ENCODE measurements around the gene ETHE1. TPM values are rescaled to one million over a fixed set of nuclear protein-coding genes. Genes with fewer than 3 reads are reported as not detected.

ETHE1 gene
- total RNA-seq, 1 donor: 52.1 TPM

DNA sequence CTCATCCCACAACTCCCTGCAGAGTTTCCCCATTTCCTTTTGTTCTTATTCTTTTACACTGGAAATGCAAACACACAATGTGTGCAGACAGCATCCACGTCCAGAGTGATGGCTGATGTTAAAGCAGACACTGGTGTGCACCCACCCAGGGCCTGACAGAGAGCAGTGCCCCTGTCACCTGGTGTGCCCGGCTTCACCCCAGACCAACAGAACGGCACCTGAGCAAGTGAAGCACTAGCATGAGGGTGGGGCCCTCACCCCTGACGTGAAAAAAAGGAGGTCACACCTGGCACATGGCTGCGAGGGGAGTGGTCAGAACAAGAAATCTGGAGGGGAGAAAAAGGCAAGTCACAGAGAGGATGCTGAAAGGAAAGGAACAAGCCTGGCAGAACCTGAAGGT is 18.3 kb upstream of the ETHE1 start:
- no peak overlapping the region for H3K4me3 ChIP-seq (ENCODE audit: insufficient read depth, low read length)
- no peak overlapping the region for H2AFZ ChIP-seq (ENCODE audit: low read length)
- no peaks in the 10 kb centered on the region for H3K79me2 ChIP-seq (ENCODE audit: insufficient read depth, low read length)
- peaks cover 42% of the 10 kb centered on the region for H3K36me3 ChIP-seq (ENCODE audit: insufficient read depth, low read length)
- H3K9me3 ChIP-seq (ENCODE audit: low read depth, low read length): no peaks in the 10 kb centered on the region
- DNase-seq (ENCODE audit: insufficient read length, low spot score, missing footprints): peak; percentile 25
- H3K27ac ChIP-seq (ENCODE audit: low read depth, low read length): no peak overlapping the region
- H3K27me3 ChIP-seq (ENCODE audit: insufficient read depth, low read length): no peaks in the 10 kb centered on the region
- no peaks in the 10 kb centered on the region for H3K4me1 ChIP-seq (ENCODE audit: insufficient read depth, low read length)
- no peaks in the 10 kb centered on the region for H4K20me1 ChIP-seq (ENCODE audit: insufficient read depth, low read length)
- no peak overlapping the region for H3K4me2 ChIP-seq (ENCODE audit: insufficient read depth, low read length)
- TF ChIP-seq, protein P1, sequence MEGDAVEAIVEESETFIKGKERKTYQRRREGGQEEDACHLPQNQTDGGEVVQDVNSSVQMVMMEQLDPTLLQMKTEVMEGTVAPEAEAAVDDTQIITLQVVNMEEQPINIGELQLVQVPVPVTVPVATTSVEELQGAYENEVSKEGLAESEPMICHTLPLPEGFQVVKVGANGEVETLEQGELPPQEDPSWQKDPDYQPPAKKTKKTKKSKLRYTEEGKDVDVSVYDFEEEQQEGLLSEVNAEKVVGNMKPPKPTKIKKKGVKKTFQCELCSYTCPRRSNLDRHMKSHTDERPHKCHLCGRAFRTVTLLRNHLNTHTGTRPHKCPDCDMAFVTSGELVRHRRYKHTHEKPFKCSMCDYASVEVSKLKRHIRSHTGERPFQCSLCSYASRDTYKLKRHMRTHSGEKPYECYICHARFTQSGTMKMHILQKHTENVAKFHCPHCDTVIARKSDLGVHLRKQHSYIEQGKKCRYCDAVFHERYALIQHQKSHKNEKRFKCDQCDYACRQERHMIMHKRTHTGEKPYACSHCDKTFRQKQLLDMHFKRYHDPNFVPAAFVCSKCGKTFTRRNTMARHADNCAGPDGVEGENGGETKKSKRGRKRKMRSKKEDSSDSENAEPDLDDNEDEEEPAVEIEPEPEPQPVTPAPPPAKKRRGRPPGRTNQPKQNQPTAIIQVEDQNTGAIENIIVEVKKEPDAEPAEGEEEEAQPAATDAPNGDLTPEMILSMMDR (IDR thresholded peaks at IDR 0.05; ENCODE audit: extremely low read depth, low read depth, low read length): no peak

DNA sequence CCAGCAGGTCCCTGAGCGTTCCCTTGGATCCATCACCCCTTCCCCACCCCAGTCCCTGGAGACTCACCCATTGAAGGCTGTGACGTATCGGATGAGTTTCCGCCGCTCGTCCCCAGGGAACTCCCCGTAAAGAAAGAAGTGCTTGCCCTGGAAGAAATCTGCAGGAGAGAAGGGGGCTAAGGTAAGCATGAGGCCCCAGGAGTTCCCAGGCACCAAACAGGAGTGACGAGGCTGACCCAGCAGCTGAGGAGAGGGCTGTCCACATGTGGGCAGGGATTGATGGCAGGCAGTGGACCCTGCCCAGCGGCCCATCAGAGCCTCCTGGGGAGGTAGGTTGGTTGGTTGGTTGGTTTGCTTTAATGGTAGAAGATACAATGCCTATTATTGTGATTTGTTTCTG is 17.1 kb upstream of the ETHE1 start:
- Histone ChIP-seq H3K36me3 (ENCODE audit: insufficient read depth, low read length) (peaks cover 41% of the 10 kb centered on the region), H3K4me3 (ENCODE audit: insufficient read depth, low read length) (no peak overlapping the region), H3K4me2 (ENCODE audit: insufficient read depth, low read length) (no peak overlapping the region), H3K9me3 (ENCODE audit: low read depth, low read length) (no peaks in the 10 kb centered on the region), H3K79me2 (ENCODE audit: insufficient read depth, low read length) (no peaks in the 10 kb centered on the region), H3K27ac (ENCODE audit: low read depth, low read length) (no peak overlapping the region), H4K20me1 (ENCODE audit: insufficient read depth, low read length) (no peaks in the 10 kb centered on the region), H3K4me1 (ENCODE audit: insufficient read depth, low read length) (no peaks in the 10 kb centered on the region), H2AFZ (ENCODE audit: low read length) (no peak overlapping the region), H3K27me3 (ENCODE audit: insufficient read depth, low read length) (no peaks in the 10 kb centered on the region)
- peak; percentile 8 for DNase-seq (ENCODE audit: insufficient read length, low spot score, missing footprints)
- TF ChIP-seq, protein P1 (IDR thresholded peaks at IDR 0.05; ENCODE audit: extremely low read depth, low read depth, low read length): no peak

DNA sequence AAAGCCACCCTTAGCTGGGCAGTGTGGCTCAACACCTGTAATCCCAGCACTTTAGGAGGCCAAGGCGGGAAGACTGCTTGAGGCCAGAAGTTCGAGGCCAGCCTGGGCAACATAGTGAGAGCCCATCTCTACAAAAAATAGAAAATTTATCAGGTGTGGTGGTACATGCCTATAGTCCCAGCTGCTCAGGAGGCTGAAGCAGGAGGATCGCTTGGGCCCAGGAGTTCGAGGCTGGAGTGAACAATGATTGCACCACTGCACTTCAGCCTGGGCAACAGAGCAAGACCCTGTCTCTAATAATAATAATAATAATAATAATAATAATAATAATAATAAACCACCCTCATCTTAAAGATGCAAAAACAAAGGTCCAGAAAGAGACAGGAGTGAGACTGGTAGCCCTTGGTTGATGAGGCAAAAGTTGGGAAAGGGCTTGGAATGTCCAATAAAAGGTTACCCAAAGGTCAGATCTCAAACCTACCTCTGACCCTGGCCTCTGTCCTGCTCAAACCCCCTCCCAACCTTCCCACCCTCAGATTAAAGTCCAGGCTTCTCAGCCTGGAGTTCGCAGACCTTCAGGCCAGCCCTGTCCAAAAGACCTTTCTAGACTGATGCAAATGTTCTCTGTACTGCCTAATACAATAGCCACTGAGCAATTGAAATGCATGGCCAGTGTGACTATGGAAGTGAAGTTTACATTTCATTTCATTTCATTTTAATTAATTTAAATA is 15.1 kb upstream of the ETHE1 start:
- no peaks in the 10 kb centered on the region for H3K27me3 ChIP-seq (ENCODE audit: insufficient read depth, low read length)
- no peaks in the 10 kb centered on the region for H4K20me1 ChIP-seq (ENCODE audit: insufficient read depth, low read length)
- no peaks in the 10 kb centered on the region for H3K79me2 ChIP-seq (ENCODE audit: insufficient read depth, low read length)
- H3K4me3 ChIP-seq (ENCODE audit: insufficient read depth, low read length): no peak overlapping the region
- H3K4me2 ChIP-seq (ENCODE audit: insufficient read depth, low read length): no peak overlapping the region
- no peak overlapping the region for H2AFZ ChIP-seq (ENCODE audit: low read length)
- DNase-seq (ENCODE audit: insufficient read length, low spot score, missing footprints): no peak
- no peaks in the 10 kb centered on the region for H3K9me3 ChIP-seq (ENCODE audit: low read depth, low read length)
- H3K4me1 ChIP-seq (ENCODE audit: insufficient read depth, low read length): no peaks in the 10 kb centered on the region
- H3K27ac ChIP-seq (ENCODE audit: low read depth, low read length): no peak overlapping the region
- peaks cover 56% of the 10 kb centered on the region for H3K36me3 ChIP-seq (ENCODE audit: insufficient read depth, low read length)
- TF ChIP-seq, protein P1 (IDR thresholded peaks at IDR 0.05; ENCODE audit: extremely low read depth, low read depth, low read length): no peak

DNA sequence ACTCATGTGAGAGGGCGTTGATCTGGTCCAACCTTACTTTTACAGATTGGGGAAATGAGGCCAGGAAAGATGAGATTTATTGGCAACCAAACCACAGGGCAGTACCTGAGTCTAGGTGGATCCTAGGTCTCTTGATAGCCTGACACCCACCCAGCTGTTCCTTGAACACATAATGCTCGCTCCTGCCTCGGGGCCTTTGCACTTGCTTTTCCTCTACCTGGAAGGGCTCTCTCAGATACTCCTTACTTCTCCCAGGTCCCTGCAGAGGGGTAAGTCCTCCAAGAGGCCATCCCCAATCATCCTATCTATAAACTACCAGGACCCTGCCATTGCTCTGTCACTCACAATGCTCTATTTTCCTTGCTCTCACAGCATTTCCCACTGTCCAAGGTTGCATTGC is 13.4 kb upstream of the ETHE1 start:
- H3K4me1 ChIP-seq (ENCODE audit: insufficient read depth, low read length): no peaks in the 10 kb centered on the region
- no peak for DNase-seq (ENCODE audit: insufficient read length, low spot score, missing footprints)
- no peaks in the 10 kb centered on the region for H3K27me3 ChIP-seq (ENCODE audit: insufficient read depth, low read length)
- H3K9me3 ChIP-seq (ENCODE audit: low read depth, low read length): no peaks in the 10 kb centered on the region
- peaks cover 4% of the 10 kb centered on the region for H4K20me1 ChIP-seq (ENCODE audit: insufficient read depth, low read length)
- no peaks in the 10 kb centered on the region for H3K79me2 ChIP-seq (ENCODE audit: insufficient read depth, low read length)
- H2AFZ ChIP-seq (ENCODE audit: low read length): no peak overlapping the region
- H3K27ac ChIP-seq (ENCODE audit: low read depth, low read length): no peak overlapping the region
- no peak overlapping the region for H3K4me3 ChIP-seq (ENCODE audit: insufficient read depth, low read length)
- peaks cover 53% of the 10 kb centered on the region for H3K36me3 ChIP-seq (ENCODE audit: insufficient read depth, low read length)
- TF ChIP-seq, protein P1 (IDR thresholded peaks at IDR 0.05; ENCODE audit: extremely low read depth, low read depth, low read length): no peak
- H3K4me2 ChIP-seq (ENCODE audit: insufficient read depth, low read length): no peak overlapping the region

Data from osteoblast (primary cell).